ENCODE results near the gene GNAQ.

GNAQ gene

GRCh38 chr9:77848897-77849296 is 182.7 kb downstream of the GNAQ start:
- no peak for DNase-seq (ENCODE audit: low read depth in 3 of 3, low spot score in 1 of 3)

- DNase-seq (ENCODE audit: low read depth in 3 of 3, low spot score in 1 of 3) = no peak
Observed at GRCh38 chr9:77848404-77848803, 183.2 kb downstream of the GNAQ start.

GRCh38 chr9:77847626-77848025 is 184.0 kb downstream of the GNAQ start:
- DNase-seq (ENCODE audit: low read depth in 3 of 3, low spot score in 1 of 3) = no peak

- DNase-seq (ENCODE audit: low read depth in 3 of 3, low spot score in 1 of 3) = no peak
Observed at GRCh38 chr9:77847059-77847499, 184.5 kb downstream of the GNAQ start.

- no peak for DNase-seq (ENCODE audit: low read depth in 3 of 3, low spot score in 1 of 3)
Observed at GRCh38 chr9:77844415-77844814, 187.2 kb downstream of the GNAQ start.

- DNase-seq (ENCODE audit: low read depth in 3 of 3, low spot score in 1 of 3) = no peak
Observed at GRCh38 chr9:77843871-77844155, 187.8 kb downstream of the GNAQ start.

GRCh38 chr9:77843076-77843870 is 188.3 kb downstream of the GNAQ start:
- no peak for DNase-seq (ENCODE audit: low read depth in 3 of 3, low spot score in 1 of 3)

- no peak for DNase-seq (ENCODE audit: low read depth in 3 of 3, low spot score in 1 of 3)
Observed at GRCh38 chr9:77841739-77842386, 189.7 kb downstream of the GNAQ start.

GRCh38 chr9:77839459-77840140 is 192.0 kb downstream of the GNAQ start:
- DNase-seq (ENCODE audit: low read depth in 3 of 3, low spot score in 1 of 3) = no peak

GRCh38 chr9:77838986-77839385 is 192.6 kb downstream of the GNAQ start:
- DNase-seq (ENCODE audit: low read depth in 3 of 3, low spot score in 1 of 3) = no peak

GRCh38 chr9:77834898-77835488 is 196.6 kb downstream of the GNAQ start:
- no peak for DNase-seq (ENCODE audit: low read depth in 3 of 3, low spot score in 1 of 3)

GRCh38 chr9:77833561-77834429 is 197.8 kb downstream of the GNAQ start:
- no peak for DNase-seq (ENCODE audit: low read depth in 3 of 3, low spot score in 1 of 3)

GRCh38 chr9:77832639-77833038 is 199.0 kb downstream of the GNAQ start:
- no peak for DNase-seq (ENCODE audit: low read depth in 3 of 3, low spot score in 1 of 3)

- no peak for DNase-seq (ENCODE audit: low read depth in 3 of 3, low spot score in 1 of 3)
Observed at GRCh38 chr9:77831781-77832180, 199.8 kb downstream of the GNAQ start.

GRCh38 chr9:77830618-77831285 is 200.9 kb downstream of the GNAQ start:
- no peak for DNase-seq (ENCODE audit: low read depth in 3 of 3, low spot score in 1 of 3)

GRCh38 chr9:77829420-77829819 is 202.2 kb downstream of the GNAQ start:
- DNase-seq (ENCODE audit: low read depth in 3 of 3, low spot score in 1 of 3) = no peak

GRCh38 chr9:77827104-77827784 is 204.4 kb downstream of the GNAQ start:
- no peak for DNase-seq (ENCODE audit: low read depth in 3 of 3, low spot score in 1 of 3)

- DNase-seq (ENCODE audit: low read depth in 3 of 3, low spot score in 1 of 3) = no peak
Observed at GRCh38 chr9:77826621-77827020, 205.0 kb downstream of the GNAQ start.

- no peak for DNase-seq (ENCODE audit: low read depth in 3 of 3, low spot score in 1 of 3)
Observed at GRCh38 chr9:77826116-77826515, 205.5 kb downstream of the GNAQ start.

- DNase-seq (ENCODE audit: low read depth in 3 of 3, low spot score in 1 of 3) = no peak
Observed at GRCh38 chr9:77825361-77825760, 206.2 kb downstream of the GNAQ start.

All from stimulated activated CD4-positive, alpha-beta T cell treated with anti-CD3 and anti-CD28 coated beads, TNF-alpha, amount 100 ng/mL, for 1 hour (primary cell).